ENCODE measurements around the gene SERPIND1.

GRCh38 chr22:20766530-20766929 lies 7.4 kb upstream of the SERPIND1 start:
- no peak for TF ChIP-seq CTCF (IDR thresholded peaks at IDR 0.05 in 8 of 11, conservative IDR thresholded peaks at IDR 0.05 in 3 of 11)
- TF ChIP-seq POLR2AphosphoS5 (IDR thresholded peaks at IDR 0.05), result no peak
